T follicular helper cell (primary cell): ENCODE measurements around the gene ASCC2.
"Not testable (repeated sequence)": the region's sequence is repeated elsewhere in the genome, so short reads cannot be mapped to it uniquely, and the experiment has no call there.

Source experiments
- DNase-seq: peaks from one replicate; pipeline ENCODE4 v3.0.0-alpha.2; 2020; ENCODE audit warnings: low read depth
- total RNA-seq, 2 experiments: gene quantifications; one replicate each; lab custom pipeline; 2026; lab: John Stamatoyannopoulos, UW

ASCC2 gene, protein sequence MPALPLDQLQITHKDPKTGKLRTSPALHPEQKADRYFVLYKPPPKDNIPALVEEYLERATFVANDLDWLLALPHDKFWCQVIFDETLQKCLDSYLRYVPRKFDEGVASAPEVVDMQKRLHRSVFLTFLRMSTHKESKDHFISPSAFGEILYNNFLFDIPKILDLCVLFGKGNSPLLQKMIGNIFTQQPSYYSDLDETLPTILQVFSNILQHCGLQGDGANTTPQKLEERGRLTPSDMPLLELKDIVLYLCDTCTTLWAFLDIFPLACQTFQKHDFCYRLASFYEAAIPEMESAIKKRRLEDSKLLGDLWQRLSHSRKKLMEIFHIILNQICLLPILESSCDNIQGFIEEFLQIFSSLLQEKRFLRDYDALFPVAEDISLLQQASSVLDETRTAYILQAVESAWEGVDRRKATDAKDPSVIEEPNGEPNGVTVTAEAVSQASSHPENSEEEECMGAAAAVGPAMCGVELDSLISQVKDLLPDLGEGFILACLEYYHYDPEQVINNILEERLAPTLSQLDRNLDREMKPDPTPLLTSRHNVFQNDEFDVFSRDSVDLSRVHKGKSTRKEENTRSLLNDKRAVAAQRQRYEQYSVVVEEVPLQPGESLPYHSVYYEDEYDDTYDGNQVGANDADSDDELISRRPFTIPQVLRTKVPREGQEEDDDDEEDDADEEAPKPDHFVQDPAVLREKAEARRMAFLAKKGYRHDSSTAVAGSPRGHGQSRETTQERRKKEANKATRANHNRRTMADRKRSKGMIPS
- 62.9 to 68.1 reads per million in 2 experiments for total RNA-seq

DNA sequence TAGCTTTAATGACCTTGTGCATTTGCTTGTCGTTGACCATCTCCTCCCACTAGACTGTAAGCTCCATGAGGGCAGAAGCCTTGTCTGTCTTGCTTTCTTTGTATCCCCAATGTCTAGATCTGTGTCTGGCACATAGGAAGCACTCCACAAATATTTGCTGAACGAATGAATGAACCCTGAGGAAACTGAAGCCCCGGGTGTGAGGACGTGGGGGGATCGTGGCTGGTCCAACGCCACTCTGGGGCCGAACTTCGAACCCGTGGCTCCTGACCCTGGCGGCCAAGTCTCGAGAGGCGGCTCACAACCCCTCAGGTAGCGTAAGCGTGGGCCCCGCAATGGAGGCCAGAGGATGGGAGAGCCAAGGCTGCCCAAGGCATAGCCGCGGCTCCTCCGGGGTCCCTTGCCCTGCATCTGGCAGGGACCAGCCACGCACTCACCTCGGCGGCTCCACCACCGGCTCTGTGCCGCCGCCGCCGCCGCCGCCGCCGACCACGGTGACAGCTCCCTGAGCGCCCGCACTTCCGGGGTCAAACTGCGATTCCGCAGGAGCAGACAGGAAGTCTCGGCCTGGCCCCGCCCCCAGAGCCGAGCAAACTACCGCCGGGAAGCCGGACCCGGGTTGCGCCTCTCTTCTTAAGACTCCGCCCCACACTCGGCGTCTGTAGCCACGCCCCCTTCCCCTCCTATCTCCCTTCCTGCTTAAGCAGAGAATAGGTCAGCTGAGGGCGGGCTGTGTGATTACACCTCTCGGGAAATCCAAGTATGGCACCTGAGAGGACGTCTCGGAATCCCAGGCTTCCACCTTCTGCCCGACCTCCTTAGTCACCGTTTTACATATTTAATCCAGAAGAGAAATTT, at the start of gene ASCC2:
Gene ASCC2 (minus strand): TSS at position 534 of the 858 bp plus-strand sequence. CDS start 5,949 bp downstream, outside the sequence.
- peak; percentile 98 for DNase-seq

GRCh38 chr22:29887358-29887757, 49.3 kb upstream of the ASCC2 start:
- no peak for DNase-seq

DNA sequence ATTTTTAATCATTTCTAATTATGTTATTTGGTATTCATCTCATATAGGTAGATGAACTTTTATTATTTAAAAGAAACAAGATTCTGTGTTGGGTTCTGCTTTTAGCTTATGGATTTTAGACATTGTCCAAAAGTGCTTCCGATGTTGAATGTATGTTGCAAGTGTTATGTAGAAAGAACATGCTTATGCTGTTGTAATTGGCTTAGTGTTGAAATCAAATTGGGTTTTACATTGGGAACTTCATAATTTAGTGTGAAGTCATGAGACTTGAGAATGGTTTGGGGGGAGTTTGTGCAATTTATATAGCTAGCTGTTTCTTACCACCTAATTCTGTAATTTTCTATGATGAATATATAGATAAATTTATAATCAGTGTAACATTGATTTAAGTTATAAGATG, 48.5 kb upstream of the ASCC2 start:
- no peak for DNase-seq

DNA sequence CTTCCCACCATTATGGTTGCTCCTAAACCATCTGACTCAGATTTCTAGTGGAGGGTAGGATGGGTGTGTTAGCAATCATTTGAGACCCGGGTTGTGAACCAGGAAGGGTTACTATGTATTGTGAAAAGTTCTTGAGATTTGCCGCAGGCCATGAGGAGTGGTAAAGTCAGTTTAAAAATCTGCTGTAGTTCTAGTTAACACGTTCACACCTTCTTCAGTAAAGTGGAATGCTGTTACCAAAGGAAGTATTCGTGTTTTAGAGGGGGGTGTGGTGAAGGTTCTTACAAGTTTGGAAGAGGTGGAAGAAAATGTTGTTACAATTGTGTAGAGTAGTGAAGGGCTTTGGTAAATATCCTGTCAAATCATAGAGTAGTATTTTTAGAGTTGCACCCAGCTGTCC, 47.5 kb upstream of the ASCC2 start:
- no peak for DNase-seq

DNA sequence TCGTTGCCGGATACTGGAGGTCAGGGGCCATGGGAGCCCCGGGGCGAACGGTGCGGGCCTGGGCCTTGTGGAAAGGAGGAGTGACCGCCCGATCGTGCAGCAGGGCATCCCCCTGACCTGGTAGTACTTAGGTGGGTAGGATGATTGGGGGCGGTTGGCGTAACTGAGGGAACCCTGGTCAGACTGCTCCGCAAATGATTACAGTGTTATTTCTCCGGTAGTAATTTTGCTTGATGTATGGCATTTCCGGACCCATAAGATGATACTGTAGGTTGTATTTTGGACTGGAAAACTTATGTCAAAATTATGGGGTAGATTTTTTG, 45.7 kb upstream of the ASCC2 start:
- DNase-seq = no peak

GRCh38 chr22:29883045-29883774, 45.1 kb upstream of the ASCC2 start, which contains the start of gene MTMR3:
Gene MTMR3 (plus strand): TSS chr22:29883174. CDS start chr22:29971060, 87,886 bp downstream.
- DNase-seq = peak; percentile 78

DNA sequence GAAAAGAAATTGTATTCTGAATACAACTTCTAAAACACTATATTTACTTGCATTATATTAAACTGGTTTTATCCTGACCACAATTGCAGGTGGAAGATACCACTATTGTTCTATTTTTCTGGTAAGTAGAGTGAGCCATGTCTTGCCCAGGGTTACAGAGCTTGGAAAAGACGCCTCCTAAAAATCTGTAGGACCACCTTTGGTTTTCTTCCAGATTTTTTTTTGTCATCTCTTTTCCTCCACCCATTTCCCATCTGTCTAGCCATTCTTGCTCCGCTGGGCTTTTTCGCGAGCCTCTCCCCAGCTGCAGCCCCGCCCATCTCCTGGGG, 44.6 kb upstream of the ASCC2 start:
- DNase-seq = no peak

- no peak for DNase-seq
These were observed 41.7 kb upstream of the ASCC2 start for GRCh38 chr22:29879753-29880152.

GRCh38 chr22:29877620-29878019, 39.5 kb upstream of the ASCC2 start:
- no peak for DNase-seq

GRCh38 chr22:29873943-29874342, 35.9 kb upstream of the ASCC2 start:
- no peak for DNase-seq

DNA sequence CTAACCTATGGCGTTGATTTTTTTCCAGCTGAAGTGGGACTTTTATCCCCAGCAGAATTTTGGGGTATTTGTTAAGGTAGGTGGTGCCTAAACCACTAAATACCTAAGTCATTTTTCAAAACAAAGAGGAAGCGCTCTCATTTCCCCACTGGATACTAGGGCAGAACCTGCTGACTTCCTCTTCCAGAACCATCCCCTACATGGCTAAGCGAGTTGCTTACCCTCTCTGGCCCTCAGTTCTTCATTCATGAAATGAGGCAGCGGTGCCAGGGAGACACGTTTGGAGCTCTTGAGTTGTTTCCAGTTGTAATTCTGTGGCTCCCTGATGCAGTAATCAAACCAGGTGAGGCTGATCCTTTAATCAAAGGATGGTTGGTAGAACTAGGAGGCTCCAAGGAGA, 34.9 kb upstream of the ASCC2 start:
- DNase-seq = no peak

DNA sequence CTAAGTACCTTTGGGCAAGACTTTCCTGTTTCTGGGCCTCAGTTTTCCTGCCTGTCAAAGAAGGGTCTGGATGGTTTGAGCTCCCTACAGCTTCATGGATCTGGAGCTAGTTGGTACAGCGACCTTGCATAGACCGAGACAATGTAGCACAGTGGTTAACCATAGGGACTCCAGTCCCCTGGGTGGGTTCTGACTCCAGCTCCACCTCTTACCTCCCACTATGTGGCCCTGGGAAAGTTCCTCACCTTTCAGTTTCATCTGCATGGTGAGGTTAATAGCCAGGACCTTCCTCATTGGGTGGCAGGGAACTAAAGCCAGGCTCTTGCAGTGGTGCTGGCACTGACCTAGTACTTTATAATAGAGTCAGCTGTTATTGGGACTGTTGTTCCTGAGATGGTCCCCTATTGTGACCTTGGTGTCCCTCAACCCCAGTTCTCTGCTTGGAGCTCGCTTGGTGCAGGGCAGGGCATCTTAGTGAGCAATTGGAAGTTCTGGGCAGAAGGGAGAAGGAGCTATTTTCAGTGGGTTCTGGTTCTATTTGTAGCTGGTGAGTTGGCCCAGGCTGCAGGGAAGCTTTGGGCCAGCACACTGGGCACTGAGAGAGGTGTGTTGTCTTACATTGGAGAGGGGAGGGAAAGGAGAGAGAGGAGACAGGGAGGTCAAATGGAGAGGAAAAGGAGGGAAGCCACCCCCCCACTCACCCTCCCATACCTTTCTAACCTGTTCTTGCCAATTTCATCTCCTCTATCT, 34.2 kb upstream of the ASCC2 start:
- no peak for DNase-seq

DNA sequence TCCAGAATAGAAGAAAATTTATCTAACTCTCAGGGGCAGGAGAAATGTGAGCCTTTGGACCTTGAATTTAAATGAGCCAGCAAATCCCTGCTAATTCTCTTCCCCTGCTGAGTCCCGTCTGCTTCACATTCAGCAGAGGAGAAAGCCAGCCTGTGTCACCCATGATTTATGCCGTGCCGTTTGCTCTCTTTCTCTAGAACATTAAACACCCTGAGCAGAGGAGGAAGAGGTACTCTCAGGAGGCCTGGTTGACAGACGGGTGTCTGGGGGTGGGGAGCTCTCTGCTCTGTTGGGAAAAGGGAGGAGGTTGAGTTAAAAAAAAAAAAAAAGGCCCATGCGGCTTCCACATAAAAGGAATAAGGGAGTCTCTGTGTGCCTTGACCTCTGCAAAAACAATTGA, 33.6 kb upstream of the ASCC2 start:
- DNase-seq = no peak

GRCh38 chr22:29870574-29870973, 32.5 kb upstream of the ASCC2 start:
- no peak for DNase-seq

- no peak for DNase-seq
These were observed 29.8 kb upstream of the ASCC2 start for GRCh38 chr22:29867851-29868250.

DNA sequence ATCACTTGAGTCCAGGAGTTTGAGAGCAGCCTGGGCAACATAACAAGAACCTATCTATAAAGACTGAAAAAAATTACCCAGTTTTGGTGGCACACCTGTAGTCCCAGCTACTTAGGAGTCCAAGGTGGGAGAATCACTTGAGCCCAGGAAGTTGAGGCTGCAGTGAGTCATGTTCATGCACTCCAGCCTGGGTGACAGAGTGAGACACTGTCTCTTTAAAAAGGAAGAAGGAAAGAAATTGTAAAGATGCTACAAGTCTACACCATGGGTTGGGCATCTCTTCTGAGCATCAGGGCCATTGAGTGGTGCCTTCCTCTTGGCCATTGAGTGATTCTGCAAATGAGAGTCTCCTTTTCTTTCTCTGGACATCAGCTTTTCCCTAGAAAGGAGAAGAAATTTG, 29.2 kb upstream of the ASCC2 start:
- DNase-seq = no peak

GRCh38 chr22:29865572-29865971, 27.5 kb upstream of the ASCC2 start:
- not testable (repeated sequence) for DNase-seq

- DNase-seq = no peak
These were observed 23.7 kb upstream of the ASCC2 start for GRCh38 chr22:29861672-29862297.

- no peak for DNase-seq
These were observed 22.1 kb upstream of the ASCC2 start for GRCh38 chr22:29860006-29860766.

- DNase-seq = not testable (repeated sequence)
These were observed 21.0 kb upstream of the ASCC2 start for GRCh38 chr22:29859030-29859429.
